SK-N-SH (cell line): ENCODE measurements around the gene ARGLU1. TPM values are rescaled to one million over a fixed set of nuclear protein-coding genes. Genes with fewer than 3 reads are reported as not detected.

Experiments used
- CTCF ChIA-PET: fragments of 300-600, 350-600 bp; formaldehyde crosslinking; extraction: SDS; loops from one replicate; lab custom pipeline; 2021; lab: Yijun Ruan, JAX
- POLR2A ChIA-PET: fragments of 350-600 bp; sonication (Branson Sonifier 250); formaldehyde crosslinking; extraction: SDS; loops from one replicate; lab custom pipeline; 2020; ENCODE audit warnings: antibody characterized with exemption, inconsistent platforms; lab: Yijun Ruan, JAX
- DNase-seq: peaks from one replicate; pipeline ENCODE4 v3.0.0; 2012
- H2AFZ ChIP-seq: fragments of 200-600 bp; sonication (generic); 2 replicates; pipeline ENCODE4 v1.8.1; 2016; ENCODE audit warnings: antibody characterized with exemption, mild to moderate bottlenecking, low read depth
- H3F3A ChIP-seq: fragments of 200-600 bp; sonication (generic); replicated peaks from 2 replicates; pipeline ENCODE3; 2016; ENCODE audit warnings: antibody characterized with exemption, mild to moderate bottlenecking; ENCODE audit not compliant: insufficient read depth
- H3K27ac ChIP-seq, 2 experiments: fragments of 200-500 bp in 1 of 2; fragments of 200-600 bp in 1 of 2; sonication (Bioruptor generic) in 1 of 2; sonication (generic), shearing (Covaris generic) in 1 of 2; 2 replicates each; pipeline versions ENCODE4 v1.5.1 to v1.6.1; 2014 to 2016; ENCODE audit warnings: low read depth in 2 of 2, inconsistent platforms in 1 of 2, low read length in 1 of 2, mild to moderate bottlenecking in 1 of 2, mixed read lengths in 1 of 2
- H3K27me3 ChIP-seq: fragments of 200-600 bp; sonication (generic), shearing (Covaris generic); 2 replicates; pipeline ENCODE4 v1.6.1; 2016; ENCODE audit warnings: mixed run types; ENCODE audit not compliant: insufficient read depth
- H3K36me3 ChIP-seq, 2 experiments: fragments of 200-500 bp in 1 of 2; fragments of 200-600 bp in 1 of 2; sonication (Bioruptor generic) in 1 of 2; sonication (generic) in 1 of 2; replicated peaks in 1 of 2; 2 replicates each; pipeline versions ENCODE3 to v1.5.1; 2014 to 2016; ENCODE audit warnings: low read length in 1 of 2, mild to moderate bottlenecking in 1 of 2; ENCODE audit not compliant: insufficient read depth in 2 of 2, control insufficient read depth in 1 of 2
- H3K4me1 ChIP-seq, 2 experiments: fragments of 200-500 bp in 1 of 2; fragments of 200-600 bp in 1 of 2; sonication (Bioruptor generic) in 1 of 2; sonication (generic), shearing (Covaris generic) in 1 of 2; 2 replicates each; pipeline versions ENCODE4 v1.5.1 to v1.6.1; 2014 to 2016; ENCODE audit warnings: low read depth in 1 of 2, low read length in 1 of 2, mixed run types in 1 of 2; ENCODE audit not compliant: insufficient read depth in 2 of 2, control insufficient read depth in 1 of 2
- H3K4me2 ChIP-seq: fragments of 200-600 bp; sonication (generic), shearing (Covaris generic); 2 replicates; pipeline ENCODE4 v1.6.1; 2017; ENCODE audit warnings: mixed run types
- H3K4me3 ChIP-seq, 2 experiments: fragments of 200-500 bp in 1 of 2; fragments of 200-600 bp in 1 of 2; sonication (Bioruptor generic) in 1 of 2; sonication (generic), shearing (Covaris generic) in 1 of 2; 2 replicates each; pipeline versions ENCODE4 v1.5.1 to v1.8.1; 2014 to 2016; ENCODE audit warnings: low read depth in 2 of 2, inconsistent platforms in 1 of 2, low read length in 1 of 2, mild to moderate bottlenecking in 1 of 2, mixed read lengths in 1 of 2, moderate library complexity in 1 of 2
- H3K79me2 ChIP-seq: fragments of 200-600 bp; sonication (generic); 2 replicates; pipeline ENCODE4 v1.8.1; 2017; ENCODE audit warnings: mild to moderate bottlenecking; ENCODE audit not compliant: insufficient read depth
- H3K9ac ChIP-seq: fragments of 200-600 bp; sonication (generic); 2 replicates; pipeline ENCODE4 v1.6.1; 2017; ENCODE audit warnings: mixed run types
- H3K9me2 ChIP-seq: fragments of 200-600 bp; sonication (generic); 2 replicates; pipeline ENCODE4 v1.6.1; 2017; ENCODE audit warnings: mixed run types
- H3K9me3 ChIP-seq: fragments of 200-600 bp; sonication (generic); 2 replicates; pipeline ENCODE4 v1.6.1; 2017; ENCODE audit warnings: mixed run types, mild to moderate bottlenecking, moderate library complexity
- H4K20me1 ChIP-seq: fragments of 200-600 bp; sonication (generic); 2 replicates; pipeline ENCODE4 v1.6.1; 2017; ENCODE audit warnings: mild to moderate bottlenecking, mixed run types; ENCODE audit not compliant: insufficient read depth
- CHD2 ChIP-seq: fragments of 150-350 bp; IDR thresholded peaks from 2 replicates; pipeline ENCODE4 v1.6.1; 2018; ENCODE audit warnings: low read length; ENCODE audit not compliant: partially characterized antibody
- CTCF ChIP-seq: fragments of 200-600 bp; sonication (generic); IDR thresholded peaks from 2 replicates; pipeline ENCODE4 v1.6.1; 2017; ENCODE audit warnings: antibody characterized with exemption, mild to moderate bottlenecking, moderate library complexity
- EZH2phosphoT487 ChIP-seq: fragments of 200-600 bp; sonication (generic); IDR thresholded peaks from 2 replicates; pipeline ENCODE4 v1.6.1; 2017; ENCODE audit warnings: low read depth, mixed run types, mild to moderate bottlenecking, antibody characterized with exemption, moderate library complexity, borderline replicate concordance
- FOXJ3 ChIP-seq: sonication (generic); formaldehyde crosslinking; IDR thresholded peaks from 2 replicates; pipeline ENCODE4 v1.5.1; 2020; ENCODE audit warnings: mild to moderate bottlenecking, missing genetic modification reagents
- FOXM1 ChIP-seq: IDR thresholded peaks from 2 replicates; pipeline ENCODE4 v1.4.0; 2012; ENCODE audit warnings: low read depth, mild to moderate bottlenecking
- GABPA ChIP-seq: IDR thresholded peaks from 2 replicates; pipeline ENCODE4 v1.4.0; 2012; ENCODE audit warnings: low read depth, mild to moderate bottlenecking
- GATA2 ChIP-seq: sonication (generic); formaldehyde crosslinking; IDR thresholded peaks from 2 replicates; pipeline ENCODE4 v1.5.0; 2020; ENCODE audit warnings: mild to moderate bottlenecking, missing genetic modification reagents
- IRF3 ChIP-seq: fragments of 150-350 bp; IDR thresholded peaks from 2 replicates; pipeline ENCODE4 v1.6.1; 2016; ENCODE audit warnings: mild to moderate bottlenecking, low read depth, low read length
- MEF2A ChIP-seq: IDR thresholded peaks from 2 replicates; pipeline ENCODE4 v1.4.0; 2012; ENCODE audit warnings: low read depth, borderline replicate concordance
- NRF1 ChIP-seq: IDR thresholded peaks from 2 replicates; pipeline ENCODE4 v1.6.1; 2012; ENCODE audit warnings: low read depth, mild to moderate bottlenecking, low read length
- POLR2AphosphoS5 ChIP-seq: IDR thresholded peaks from 2 replicates; pipeline ENCODE4 v1.6.1; 2012; ENCODE audit warnings: low read depth, low read length
- RAD21 ChIP-seq: IDR thresholded peaks from 2 replicates; pipeline ENCODE4 v1.6.1; 2012; ENCODE audit warnings: mild to moderate bottlenecking, low read length
- RCOR1 ChIP-seq: fragments of 150-350 bp; IDR thresholded peaks from 2 replicates; pipeline ENCODE4 v1.6.1; 2017; ENCODE audit warnings: antibody characterized with exemption, low read length
- REST ChIP-seq: IDR thresholded peaks from 2 replicates; pipeline ENCODE4 v1.6.1; 2012; ENCODE audit warnings: mild to moderate bottlenecking, low read depth, low read length, moderate library complexity
- SIN3A ChIP-seq: IDR thresholded peaks from 2 replicates; pipeline ENCODE4 v1.6.1; 2012; ENCODE audit warnings: low read depth, mild to moderate bottlenecking, low read length, moderate library complexity, borderline replicate concordance
- SMC3 ChIP-seq: IDR thresholded peaks from 2 replicates; pipeline ENCODE4 v1.6.1; 2012; ENCODE audit warnings: low read depth, low read length, improper control_type of control experiment
- TAF1 ChIP-seq: IDR thresholded peaks from 2 replicates; pipeline ENCODE4 v1.6.1; 2012; ENCODE audit warnings: low read depth, mild to moderate bottlenecking, low read length, moderate library complexity, borderline replicate concordance
- TEAD4 ChIP-seq: IDR thresholded peaks from 2 replicates; pipeline ENCODE4 v1.4.0; 2012; ENCODE audit warnings: mild to moderate bottlenecking, borderline replicate concordance; ENCODE audit not compliant: insufficient read depth
- USF2 ChIP-seq: fragments of 150-350 bp; IDR thresholded peaks from 2 replicates; pipeline ENCODE4 v1.6.1; 2017; ENCODE audit warnings: antibody characterized with exemption, low read length, low read depth, borderline replicate concordance
- WGBS: methylation state at CpG from one replicate; pipeline ENCODE4 v1.1.6; 2017; ENCODE audit warnings: low lambda C conversion rate; 5-methylcytosine and 5-hydroxymethylcytosine counted together
- polyA plus RNA-seq, 3 experiments: library from polyadenylated mRNA; depleted of rRNA; stranded (reverse); fragments of >200 nt; gene quantifications; 2 replicates each; pipeline ENCODE4 v1.2.3, GENCODE V29; 2012
- TF ChIP-seq, protein P1 (sequence below): IDR thresholded peaks from 2 replicates; pipeline ENCODE4 v1.4.0; 2012; ENCODE audit warnings: low read depth, borderline replicate concordance

The ARGLU1 gene
- polyA plus RNA-seq, 1 of the 3 experiments (the other 2 are of a cell fraction) = 101 TPM

DNA sequence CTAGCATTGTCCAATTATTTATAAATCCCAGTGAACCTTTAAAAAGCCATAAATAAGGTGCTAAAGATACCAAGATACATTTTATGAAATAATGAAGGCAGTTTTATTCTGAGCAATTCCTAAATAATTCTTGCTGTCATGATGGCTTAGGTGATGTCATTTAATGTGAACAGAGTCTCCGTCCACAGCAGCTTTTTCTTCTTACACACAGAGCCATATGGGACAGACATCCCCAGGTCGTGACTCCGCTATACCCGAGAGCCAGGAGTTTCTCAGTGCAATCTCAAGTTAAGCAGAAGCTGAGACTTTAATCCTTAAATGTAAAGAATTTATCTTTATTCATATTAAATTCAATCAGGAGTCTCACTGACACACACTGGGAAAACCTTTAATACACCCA is 62.2 kb downstream of the ARGLU1 start (continued):
- TF ChIP-seq IRF3 (no peak), CTCF (no peak), REST (no peak), SIN3A (no peak), FOXM1 (no peak), RAD21 (no peak)

- 89% methylated on average over 4 of the region's 4 CpGs for WGBS
- H3K27ac ChIP-seq = no peak overlapping the region
- H2AFZ ChIP-seq = no peak overlapping the region
- TF ChIP-seq EZH2phosphoT487 (no peak), SIN3A (no peak), FOXM1 (no peak), GABPA (no peak), NRF1 (no peak), TAF1 (no peak), USF2 (no peak), SMC3 (no peak), MEF2A (no peak), TEAD4 (no peak), POLR2AphosphoS5 (no peak), CHD2 (no peak), GATA2 (no peak), RCOR1 (no peak), FOXJ3 (CRISPR knock-in tag) (no peak)
- TF ChIP-seq, protein P1, sequence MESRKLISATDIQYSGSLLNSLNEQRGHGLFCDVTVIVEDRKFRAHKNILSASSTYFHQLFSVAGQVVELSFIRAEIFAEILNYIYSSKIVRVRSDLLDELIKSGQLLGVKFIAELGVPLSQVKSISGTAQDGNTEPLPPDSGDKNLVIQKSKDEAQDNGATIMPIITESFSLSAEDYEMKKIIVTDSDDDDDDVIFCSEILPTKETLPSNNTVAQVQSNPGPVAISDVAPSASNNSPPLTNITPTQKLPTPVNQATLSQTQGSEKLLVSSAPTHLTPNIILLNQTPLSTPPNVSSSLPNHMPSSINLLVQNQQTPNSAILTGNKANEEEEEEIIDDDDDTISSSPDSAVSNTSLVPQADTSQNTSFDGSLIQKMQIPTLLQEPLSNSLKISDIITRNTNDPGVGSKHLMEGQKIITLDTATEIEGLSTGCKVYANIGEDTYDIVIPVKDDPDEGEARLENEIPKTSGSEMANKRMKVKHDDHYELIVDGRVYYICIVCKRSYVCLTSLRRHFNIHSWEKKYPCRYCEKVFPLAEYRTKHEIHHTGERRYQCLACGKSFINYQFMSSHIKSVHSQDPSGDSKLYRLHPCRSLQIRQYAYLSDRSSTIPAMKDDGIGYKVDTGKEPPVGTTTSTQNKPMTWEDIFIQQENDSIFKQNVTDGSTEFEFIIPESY = no peak
- H3K27me3 ChIP-seq = no peaks in the 10 kb centered on the region
- no peaks in the 10 kb centered on the region for H3K9me2 ChIP-seq
- H3K9me3 ChIP-seq = no peaks in the 10 kb centered on the region
- H3K9ac ChIP-seq = no peak overlapping the region
- H4K20me1 ChIP-seq = no peaks in the 10 kb centered on the region
- H3K79me2 ChIP-seq = no peaks in the 10 kb centered on the region
- no peak overlapping the region for H3K4me2 ChIP-seq
- no peak overlapping the region for H3K4me3 ChIP-seq
- H3K36me3 ChIP-seq = peaks cover 0 to 4% of the 10 kb centered on the region in 2 experiments
- DNase-seq = no peak
- peaks cover 14 to 16% of the 10 kb centered on the region in 2 experiments for H3K4me1 ChIP-seq
- H3F3A ChIP-seq = peaks cover 7% of the 10 kb centered on the region
- ChIA-PET POLR2A (no interaction called here), CTCF (no interaction called here)
Measured at GRCh38 chr13:106505295-106505694, 62.6 kb downstream of the ARGLU1 start.
